Upper lobe of right lung (tissue), 1 donor: ENCODE data around the gene IFT25. TPM values are rescaled to one million over a fixed set of nuclear protein-coding genes. Genes with fewer than 3 reads are reported as not detected.

Experiments
- ATAC-seq: fragments of 200-7000 bp; cut with Tn5 transposase; one replicate; pipeline ENCODE4 v1.9.1; 2020; ENCODE audit warnings: mild to moderate bottlenecking, moderate library complexity
- DNase-seq: peaks from one replicate; pipeline ENCODE4 v3.0.0-alpha.2; 2020
- H3K27ac ChIP-seq: fragments of 200-600 bp; one replicate; pipeline ENCODE4 v1.8.0; 2022
- H3K27me3 ChIP-seq: fragments of 200-600 bp; one replicate; pipeline ENCODE4 v1.8.0; 2022; ENCODE audit warnings: mild to moderate bottlenecking
- H3K36me3 ChIP-seq: fragments of 200-600 bp; one replicate; pipeline ENCODE4 v1.8.0; 2022
- H3K4me1 ChIP-seq: fragments of 200-600 bp; one replicate; pipeline ENCODE4 v1.8.0; 2022
- H3K4me3 ChIP-seq: fragments of 200-600 bp; one replicate; pipeline ENCODE4 v1.8.0; 2022; ENCODE audit warnings: mild to moderate bottlenecking
- H3K9me3 ChIP-seq: fragments of 200-600 bp; one replicate; pipeline ENCODE4 v1.8.0; 2022
- intact Hi-C: fragments of 100-400 bp; cut with DNase I; formaldehyde crosslinking; loops from one replicate; pipeline ENCODE4 v1.11.0; 2022
- total RNA-seq: library from RNA; stranded (reverse); fragmentation: NEBNext Ultra II Directional; extraction: Animal tissue kit (Norgen Biotek cat#: 25700); gene quantifications from one replicate; pipeline ENCODE4 v1.2.1, GENCODE V29; 2021
- TF ChIP-seq, protein P1 (sequence below): fragments of 200-600 bp; IDR thresholded peaks from one replicate; pipeline ENCODE4 v1.8.0; 2022; ENCODE audit warnings: antibody characterized with exemption
- donor health status: DM: no; HTN: yes; CAD: no; lungs with severe emphysema.

IFT25 gene
- total RNA-seq, 1 donor from 2014 or later = 16.8 TPM

- H3K27me3 ChIP-seq = no peaks in the 10 kb centered on the region
- TF ChIP-seq, protein P1, sequence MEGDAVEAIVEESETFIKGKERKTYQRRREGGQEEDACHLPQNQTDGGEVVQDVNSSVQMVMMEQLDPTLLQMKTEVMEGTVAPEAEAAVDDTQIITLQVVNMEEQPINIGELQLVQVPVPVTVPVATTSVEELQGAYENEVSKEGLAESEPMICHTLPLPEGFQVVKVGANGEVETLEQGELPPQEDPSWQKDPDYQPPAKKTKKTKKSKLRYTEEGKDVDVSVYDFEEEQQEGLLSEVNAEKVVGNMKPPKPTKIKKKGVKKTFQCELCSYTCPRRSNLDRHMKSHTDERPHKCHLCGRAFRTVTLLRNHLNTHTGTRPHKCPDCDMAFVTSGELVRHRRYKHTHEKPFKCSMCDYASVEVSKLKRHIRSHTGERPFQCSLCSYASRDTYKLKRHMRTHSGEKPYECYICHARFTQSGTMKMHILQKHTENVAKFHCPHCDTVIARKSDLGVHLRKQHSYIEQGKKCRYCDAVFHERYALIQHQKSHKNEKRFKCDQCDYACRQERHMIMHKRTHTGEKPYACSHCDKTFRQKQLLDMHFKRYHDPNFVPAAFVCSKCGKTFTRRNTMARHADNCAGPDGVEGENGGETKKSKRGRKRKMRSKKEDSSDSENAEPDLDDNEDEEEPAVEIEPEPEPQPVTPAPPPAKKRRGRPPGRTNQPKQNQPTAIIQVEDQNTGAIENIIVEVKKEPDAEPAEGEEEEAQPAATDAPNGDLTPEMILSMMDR = no peak
- H3K4me1 ChIP-seq = no peaks in the 10 kb centered on the region
- no peak overlapping the region for H3K4me3 ChIP-seq
- ATAC-seq (no peak), DNase-seq (no peak)
- peaks cover 17% of the 10 kb centered on the region for H3K36me3 ChIP-seq
- H3K9me3 ChIP-seq = no peaks in the 10 kb centered on the region
- intact Hi-C loops = no loop called here
- H3K27ac ChIP-seq = no peak overlapping the region
Measured at GRCh38 chr1:53930932-53931331, 14.6 kb downstream of the IFT25 start.

GRCh38 chr1:53929246-53929960 is 16.1 kb downstream of the IFT25 start:
- no peak overlapping the region for H3K4me3 ChIP-seq
- H3K9me3 ChIP-seq = no peaks in the 10 kb centered on the region
- TF ChIP-seq, protein P1 = no peak
- DNase-seq = no peak
- H3K36me3 ChIP-seq = peaks cover 21% of the 10 kb centered on the region
- H3K4me1 ChIP-seq = no peaks in the 10 kb centered on the region
- no peak for ATAC-seq
- H3K27me3 ChIP-seq = no peaks in the 10 kb centered on the region
- no peak overlapping the region for H3K27ac ChIP-seq
- intact Hi-C loops = no loop called here

DNA sequence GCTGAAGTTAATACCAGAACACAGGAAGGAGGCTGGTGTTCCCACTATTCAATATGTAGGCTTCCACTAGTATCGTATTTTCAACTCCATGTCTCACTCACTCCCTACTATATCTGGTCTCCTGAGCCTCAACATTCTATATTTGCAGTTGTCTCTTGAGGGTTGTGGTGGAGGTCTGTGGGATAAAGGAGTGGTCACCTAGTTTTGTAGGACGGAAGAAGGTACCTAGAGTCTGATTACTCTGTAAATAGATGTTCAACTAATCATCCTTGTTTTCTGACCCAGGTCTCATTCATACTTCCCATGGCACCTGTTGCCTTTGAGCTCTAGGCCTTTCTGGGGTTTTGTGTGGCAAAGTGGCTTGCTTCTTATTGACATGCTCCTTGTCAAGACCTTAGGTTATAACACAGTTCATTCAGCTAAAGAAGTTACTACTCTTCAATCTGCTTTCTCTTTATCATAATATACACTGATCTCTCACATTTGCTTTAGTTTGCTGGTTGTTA is 18.1 kb downstream of the IFT25 start:
- Histone ChIP-seq H3K4me3 (no peak overlapping the region), H3K4me1 (no peaks in the 10 kb centered on the region), H3K27ac (no peak overlapping the region), H3K9me3 (no peaks in the 10 kb centered on the region), H3K36me3 (peaks cover 38% of the 10 kb centered on the region), H3K27me3 (no peaks in the 10 kb centered on the region)
- DNase-seq (no peak), ATAC-seq (no peak)
- TF ChIP-seq, protein P1 = no peak
- intact Hi-C loops = no loop called here

DNA sequence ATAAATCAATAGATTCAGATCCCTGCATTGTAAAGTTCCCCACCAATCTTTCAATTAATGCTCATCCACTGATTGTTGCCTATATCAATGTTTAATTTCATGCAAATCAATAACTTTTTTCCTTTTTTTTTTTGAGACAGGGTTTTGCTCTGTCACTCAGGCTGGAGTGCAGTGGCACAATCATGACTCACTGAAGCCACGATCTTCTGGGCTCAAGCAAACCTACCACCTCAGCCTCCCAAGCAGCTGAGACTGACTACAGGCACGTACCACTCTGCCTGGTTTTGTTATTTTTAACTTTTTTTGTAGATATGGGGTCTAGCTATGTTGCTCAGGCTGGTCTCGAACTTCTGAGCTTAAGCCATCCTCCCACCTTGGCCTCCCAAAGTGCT is 25.8 kb downstream of the IFT25 start:
- no peaks in the 10 kb centered on the region for H3K4me1 ChIP-seq
- no peak for ATAC-seq
- TF ChIP-seq, protein P1 = no peak
- H3K27me3 ChIP-seq = no peaks in the 10 kb centered on the region
- intact Hi-C loops = no loop called here
- no peak overlapping the region for H3K27ac ChIP-seq
- peaks cover 41% of the 10 kb centered on the region for H3K36me3 ChIP-seq
- DNase-seq = no peak
- no peaks in the 10 kb centered on the region for H3K9me3 ChIP-seq
- H3K4me3 ChIP-seq = no peak overlapping the region

GRCh38 chr1:53918343-53918742 is 27.2 kb downstream of the IFT25 start:
- no peaks in the 10 kb centered on the region for H3K9me3 ChIP-seq
- intact Hi-C loops = no loop called here
- H3K36me3 ChIP-seq = peaks cover 31% of the 10 kb centered on the region
- ATAC-seq (no peak), DNase-seq (no peak)
- no peak overlapping the region for H3K27ac ChIP-seq
- H3K4me3 ChIP-seq = no peak overlapping the region
- no peaks in the 10 kb centered on the region for H3K4me1 ChIP-seq
- TF ChIP-seq, protein P1 = no peak
- H3K27me3 ChIP-seq = no peaks in the 10 kb centered on the region
